PC-3 (cell line): Measurements from ENCODE around the gene EMCN.

Experiments used
- EZH2 ChIP-seq: fragments of 300-600 bp; sonication (generic); IDR thresholded peaks from one replicate; pipeline ENCODE4 v1.6.1; 2017; ENCODE audit warnings: antibody characterized with exemption, mild to moderate bottlenecking, low read length; ENCODE audit not compliant: unreplicated experiment
- EZH2phosphoT487 ChIP-seq: fragments of 300-600 bp; sonication (generic); IDR thresholded peaks from 2 replicates; pipeline ENCODE4 v1.6.1; 2018; ENCODE audit warnings: mild to moderate bottlenecking, antibody characterized with exemption, low read length, borderline replicate concordance
- TF ChIP-seq, protein P1 (sequence below): fragments of 300-600 bp; sonication (generic); conservative IDR thresholded peaks from 2 replicates; pipeline ENCODE4 v1.5.1; 2017; ENCODE audit warnings: antibody characterized with exemption, low read depth, mild to moderate bottlenecking, low read length

DNA sequence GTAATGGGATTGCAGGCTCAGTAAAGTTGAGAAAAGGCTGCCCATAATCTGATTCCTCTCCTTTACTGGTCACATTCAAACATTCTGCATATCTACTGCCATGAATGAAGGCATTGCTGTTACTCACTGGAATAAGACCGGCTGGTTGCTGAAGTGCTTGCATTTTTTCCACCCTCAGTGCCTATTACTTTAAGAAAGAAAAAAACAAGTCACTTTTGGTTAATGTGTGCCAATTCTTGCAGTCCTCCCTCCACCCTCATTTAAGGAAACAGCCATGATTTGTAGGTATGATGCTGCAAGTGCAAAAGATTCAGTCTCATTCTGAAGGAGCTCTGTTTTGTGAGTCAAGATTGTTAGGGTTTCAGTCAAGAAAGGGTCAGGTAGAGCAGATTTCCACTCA lies 94.9 kb downstream of the EMCN start:
- TF ChIP-seq, protein P1, sequence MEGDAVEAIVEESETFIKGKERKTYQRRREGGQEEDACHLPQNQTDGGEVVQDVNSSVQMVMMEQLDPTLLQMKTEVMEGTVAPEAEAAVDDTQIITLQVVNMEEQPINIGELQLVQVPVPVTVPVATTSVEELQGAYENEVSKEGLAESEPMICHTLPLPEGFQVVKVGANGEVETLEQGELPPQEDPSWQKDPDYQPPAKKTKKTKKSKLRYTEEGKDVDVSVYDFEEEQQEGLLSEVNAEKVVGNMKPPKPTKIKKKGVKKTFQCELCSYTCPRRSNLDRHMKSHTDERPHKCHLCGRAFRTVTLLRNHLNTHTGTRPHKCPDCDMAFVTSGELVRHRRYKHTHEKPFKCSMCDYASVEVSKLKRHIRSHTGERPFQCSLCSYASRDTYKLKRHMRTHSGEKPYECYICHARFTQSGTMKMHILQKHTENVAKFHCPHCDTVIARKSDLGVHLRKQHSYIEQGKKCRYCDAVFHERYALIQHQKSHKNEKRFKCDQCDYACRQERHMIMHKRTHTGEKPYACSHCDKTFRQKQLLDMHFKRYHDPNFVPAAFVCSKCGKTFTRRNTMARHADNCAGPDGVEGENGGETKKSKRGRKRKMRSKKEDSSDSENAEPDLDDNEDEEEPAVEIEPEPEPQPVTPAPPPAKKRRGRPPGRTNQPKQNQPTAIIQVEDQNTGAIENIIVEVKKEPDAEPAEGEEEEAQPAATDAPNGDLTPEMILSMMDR = no peak
- TF ChIP-seq EZH2phosphoT487 (no peak), EZH2 (no peak)
